ENCODE data around the gene CFP.

The CFP gene

DNA sequence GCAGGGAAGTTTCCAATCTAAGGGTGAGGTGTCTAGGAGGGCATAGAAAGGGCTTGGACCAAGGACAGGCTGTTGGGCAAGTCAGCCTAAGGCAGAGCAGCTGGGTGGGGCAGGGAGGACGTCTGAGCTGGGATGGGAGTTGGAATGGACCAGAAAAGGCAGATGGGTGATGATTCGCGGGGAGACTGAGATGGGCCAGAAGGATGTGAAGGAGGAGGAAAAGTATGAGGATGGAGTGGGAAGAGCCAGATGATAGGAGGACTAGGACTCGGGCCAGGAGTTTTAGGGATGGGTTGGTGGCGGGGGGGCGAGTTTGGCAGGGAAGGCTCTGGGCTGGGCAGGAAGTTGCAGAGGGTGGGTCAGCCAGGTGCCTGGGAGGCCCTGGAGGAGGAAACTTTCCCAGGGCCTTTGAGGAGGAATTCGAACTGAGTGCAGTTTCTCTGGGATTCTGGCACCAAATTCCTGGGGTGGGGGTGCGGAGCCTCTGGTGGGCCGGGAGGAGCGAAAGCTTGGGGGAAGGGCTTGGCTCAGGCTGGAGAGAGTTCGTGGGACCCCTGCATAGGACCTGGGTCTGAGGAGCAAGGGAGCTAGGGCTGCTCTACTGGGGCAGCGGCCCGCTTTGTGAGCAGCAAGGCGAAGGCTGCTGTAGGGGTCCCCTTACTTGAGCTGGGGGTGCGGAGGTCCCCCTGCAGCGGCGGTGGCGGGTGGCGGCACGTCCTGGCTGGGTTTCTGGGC, 56.2 kb downstream of the CFP start:
- DNase-seq = no peak

Measured in activated CD4-positive, alpha-beta T cell treated with anti-CD3 and anti-CD28 coated beads for 48 hours (primary cell).